ENCODE measurements around the gene KCNG2.

KCNG2 gene

DNA sequence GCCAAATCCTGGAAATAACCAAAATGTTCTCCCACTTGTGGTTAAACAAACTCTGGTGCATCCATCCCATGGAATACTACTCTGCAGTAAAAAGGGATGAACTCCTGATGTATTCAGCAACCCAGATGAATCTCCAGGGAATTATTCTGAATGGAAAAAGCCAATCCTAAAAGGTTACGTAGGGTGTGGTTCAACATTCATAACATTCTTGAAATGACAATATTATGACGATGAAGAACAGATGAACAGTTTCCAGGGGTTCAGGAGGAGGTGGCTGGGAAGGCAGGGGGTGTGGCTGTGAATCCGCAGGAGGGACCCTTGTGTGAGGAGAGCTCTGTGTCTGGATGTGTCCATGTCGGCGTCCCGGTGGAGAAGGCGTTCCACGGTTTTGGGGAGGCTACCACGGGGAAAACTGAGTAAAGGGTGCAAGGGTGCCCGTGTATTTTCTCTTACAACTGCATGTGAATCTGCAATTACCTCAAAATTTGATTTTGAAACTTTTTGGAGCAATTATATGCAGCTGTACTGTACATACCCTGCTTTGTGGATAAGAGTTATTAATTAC is 47.3 kb downstream of the KCNG2 start:
- Histone ChIP-seq H3K27me3 (ENCODE audit: insufficient read depth, low read length, poor library complexity, severe bottlenecking) (no peaks in the 10 kb centered on the region), H3K79me2 (ENCODE audit: insufficient read depth, low read length) (no peaks in the 10 kb centered on the region), H3K9ac (ENCODE audit: low read depth, low read length, poor library complexity, severe bottlenecking) (no peak overlapping the region), H2AFZ (ENCODE audit: low read length) (no peak overlapping the region), H3F3A (ENCODE audit: low read depth) (no peaks in the 10 kb centered on the region), H3K4me1 (ENCODE audit: insufficient read depth, low read length, poor library complexity, severe bottlenecking) (no peaks in the 10 kb centered on the region), H4K20me1 (ENCODE audit: insufficient read depth, low read length, poor library complexity, severe bottlenecking) (no peaks in the 10 kb centered on the region), H3K36me3 (ENCODE audit: insufficient read depth, low read length) (no peaks in the 10 kb centered on the region), H3K4me3 (ENCODE audit: low read length, poor library complexity, severe bottlenecking) (no peak overlapping the region), H3K9me2 (replicated peaks; ENCODE audit: low read depth, low read length) (no peaks in the 10 kb centered on the region), H3K4me2 (ENCODE audit: low read depth, low read length, poor library complexity, severe bottlenecking) (no peak overlapping the region), H3K9me3 (ENCODE audit: insufficient read depth, low read depth, low read length) (peaks cover 24% of the 10 kb centered on the region; the same call in 1 of the 2 replicates)
- TF ChIP-seq EZH2phosphoT487 (IDR thresholded peaks at IDR 0.05; ENCODE audit: borderline replicate concordance) = no peak
- TF ChIP-seq, protein P1, sequence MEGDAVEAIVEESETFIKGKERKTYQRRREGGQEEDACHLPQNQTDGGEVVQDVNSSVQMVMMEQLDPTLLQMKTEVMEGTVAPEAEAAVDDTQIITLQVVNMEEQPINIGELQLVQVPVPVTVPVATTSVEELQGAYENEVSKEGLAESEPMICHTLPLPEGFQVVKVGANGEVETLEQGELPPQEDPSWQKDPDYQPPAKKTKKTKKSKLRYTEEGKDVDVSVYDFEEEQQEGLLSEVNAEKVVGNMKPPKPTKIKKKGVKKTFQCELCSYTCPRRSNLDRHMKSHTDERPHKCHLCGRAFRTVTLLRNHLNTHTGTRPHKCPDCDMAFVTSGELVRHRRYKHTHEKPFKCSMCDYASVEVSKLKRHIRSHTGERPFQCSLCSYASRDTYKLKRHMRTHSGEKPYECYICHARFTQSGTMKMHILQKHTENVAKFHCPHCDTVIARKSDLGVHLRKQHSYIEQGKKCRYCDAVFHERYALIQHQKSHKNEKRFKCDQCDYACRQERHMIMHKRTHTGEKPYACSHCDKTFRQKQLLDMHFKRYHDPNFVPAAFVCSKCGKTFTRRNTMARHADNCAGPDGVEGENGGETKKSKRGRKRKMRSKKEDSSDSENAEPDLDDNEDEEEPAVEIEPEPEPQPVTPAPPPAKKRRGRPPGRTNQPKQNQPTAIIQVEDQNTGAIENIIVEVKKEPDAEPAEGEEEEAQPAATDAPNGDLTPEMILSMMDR (conservative IDR thresholded peaks at IDR 0.05; ENCODE audit: low read length) = no peak

- no peaks in the 10 kb centered on the region for H3K36me3 ChIP-seq (ENCODE audit: insufficient read depth, low read length)
- TF ChIP-seq, protein P1 (conservative IDR thresholded peaks at IDR 0.05; ENCODE audit: low read length) = no peak
- no peak for TF ChIP-seq EZH2phosphoT487 (IDR thresholded peaks at IDR 0.05; ENCODE audit: borderline replicate concordance)
- no peak overlapping the region for H3K9ac ChIP-seq (ENCODE audit: low read depth, low read length, poor library complexity, severe bottlenecking)
- H3F3A ChIP-seq (ENCODE audit: low read depth) = no peaks in the 10 kb centered on the region
- H3K4me2 ChIP-seq (ENCODE audit: low read depth, low read length, poor library complexity, severe bottlenecking) = no peak overlapping the region
- H3K27me3 ChIP-seq (ENCODE audit: insufficient read depth, low read length, poor library complexity, severe bottlenecking) = no peaks in the 10 kb centered on the region
- H3K9me2 ChIP-seq (replicated peaks; ENCODE audit: low read depth, low read length) = no peaks in the 10 kb centered on the region
- no peak overlapping the region for H2AFZ ChIP-seq (ENCODE audit: low read length)
- peaks cover 17% of the 10 kb centered on the region; the same call in 1 of the 2 replicates for H3K9me3 ChIP-seq (ENCODE audit: insufficient read depth, low read depth, low read length)
- H3K4me3 ChIP-seq (ENCODE audit: low read length, poor library complexity, severe bottlenecking) = no peak overlapping the region
- no peaks in the 10 kb centered on the region for H3K4me1 ChIP-seq (ENCODE audit: insufficient read depth, low read length, poor library complexity, severe bottlenecking)
- H4K20me1 ChIP-seq (ENCODE audit: insufficient read depth, low read length, poor library complexity, severe bottlenecking) = no peaks in the 10 kb centered on the region
- no peaks in the 10 kb centered on the region for H3K79me2 ChIP-seq (ENCODE audit: insufficient read depth, low read length)
These were observed 49.3 kb downstream of the KCNG2 start for GRCh38 chr18:79846936-79847557.

DNA sequence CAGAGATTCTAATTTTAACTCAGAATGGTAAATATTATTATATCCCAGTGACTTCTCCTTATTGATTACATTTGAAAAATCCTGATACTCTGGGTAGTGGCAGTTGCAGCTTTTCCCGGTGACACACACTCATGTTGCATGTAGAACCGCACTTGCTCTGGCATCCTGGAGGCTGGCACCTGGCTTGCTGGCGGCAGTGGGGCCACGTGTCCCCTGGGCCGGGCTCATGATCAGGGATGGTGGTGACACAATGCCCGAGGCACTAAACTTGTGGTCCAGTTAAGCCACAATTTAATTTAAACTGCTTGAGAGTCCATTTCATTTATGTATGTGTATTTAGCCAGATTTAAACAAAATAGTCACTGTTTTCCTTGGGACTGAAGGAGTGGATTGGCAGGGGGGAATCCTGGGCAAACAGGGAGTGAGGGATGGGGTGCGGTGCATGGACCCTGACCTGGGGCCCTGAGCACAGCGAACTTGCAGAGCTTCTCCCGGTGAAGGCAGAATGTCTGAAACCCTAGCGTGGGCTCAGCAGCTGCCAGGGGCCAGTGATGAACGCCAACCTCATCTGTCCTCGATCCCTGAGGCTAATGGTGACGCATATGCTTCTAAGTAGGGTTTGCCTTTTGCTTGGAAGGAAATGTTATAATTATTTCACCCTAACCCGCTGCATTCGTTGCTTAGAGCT is 50.0 kb downstream of the KCNG2 start:
- Histone ChIP-seq H3K27me3 (ENCODE audit: insufficient read depth, low read length, poor library complexity, severe bottlenecking) (no peaks in the 10 kb centered on the region), H3K79me2 (ENCODE audit: insufficient read depth, low read length) (no peaks in the 10 kb centered on the region), H3K4me1 (ENCODE audit: insufficient read depth, low read length, poor library complexity, severe bottlenecking) (no peaks in the 10 kb centered on the region), H4K20me1 (ENCODE audit: insufficient read depth, low read length, poor library complexity, severe bottlenecking) (no peaks in the 10 kb centered on the region), H3K9me3 (ENCODE audit: insufficient read depth, low read depth, low read length) (peaks cover 12% of the 10 kb centered on the region; the same call in 1 of the 2 replicates), H3F3A (ENCODE audit: low read depth) (no peaks in the 10 kb centered on the region), H3K9ac (ENCODE audit: low read depth, low read length, poor library complexity, severe bottlenecking) (no peak overlapping the region), H3K9me2 (replicated peaks; ENCODE audit: low read depth, low read length) (no peaks in the 10 kb centered on the region), H3K4me3 (ENCODE audit: low read length, poor library complexity, severe bottlenecking) (no peak overlapping the region), H3K4me2 (ENCODE audit: low read depth, low read length, poor library complexity, severe bottlenecking) (no peak overlapping the region), H3K36me3 (ENCODE audit: insufficient read depth, low read length) (no peaks in the 10 kb centered on the region), H2AFZ (ENCODE audit: low read length) (no peak overlapping the region)
- TF ChIP-seq, protein P1 (conservative IDR thresholded peaks at IDR 0.05; ENCODE audit: low read length) = no peak
- TF ChIP-seq EZH2phosphoT487 (IDR thresholded peaks at IDR 0.05; ENCODE audit: borderline replicate concordance) = no peak

Measured in Loucy (cell line).